Measurements from ENCODE around the gene CCDC106.
A peak's percentile ranks its signal among the peaks of the same experiment; 100 is the strongest.

CCDC106 gene

DNA sequence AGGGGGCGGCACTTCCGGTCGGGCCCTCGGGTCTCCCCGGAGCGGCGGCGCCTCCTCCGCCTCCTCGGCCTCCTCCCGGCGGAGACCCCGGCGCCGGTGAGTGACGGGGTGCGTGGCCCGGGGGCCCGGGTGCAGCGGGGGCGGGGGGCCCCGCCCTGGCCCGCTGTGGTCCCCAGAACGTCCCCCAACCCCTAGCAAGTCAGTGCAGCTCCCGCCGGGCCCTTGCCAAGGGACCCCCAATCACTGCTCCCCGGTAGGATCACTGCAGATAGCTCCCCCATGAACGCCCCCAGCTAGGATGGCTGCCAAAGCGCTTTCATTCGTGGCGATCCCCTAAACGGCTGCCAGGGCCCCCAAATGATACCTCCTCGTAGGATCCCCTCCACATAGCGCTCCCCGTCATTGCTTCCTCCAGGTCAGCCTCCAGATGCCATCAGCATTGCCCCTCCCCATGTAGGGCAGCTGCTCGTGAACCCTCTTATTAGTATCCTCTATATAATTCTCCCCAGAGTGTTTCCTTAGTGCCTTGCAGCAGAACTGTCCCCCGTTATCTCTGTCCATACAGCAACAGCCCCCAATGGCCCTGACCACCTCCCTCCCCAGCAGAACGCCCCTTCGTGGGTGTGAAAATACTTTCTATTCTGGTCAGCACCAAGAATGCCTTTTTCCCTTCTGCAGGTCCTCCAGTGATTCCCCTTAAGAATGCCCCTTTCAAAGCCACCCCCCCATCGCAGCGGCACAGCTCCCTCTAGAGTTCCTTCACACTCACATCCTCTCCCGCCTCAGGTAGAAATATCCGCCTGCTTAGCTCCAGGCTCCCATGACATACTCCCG, 42.2 kb upstream of the CCDC106 start, which contains the start of gene ZNF865:
Gene ZNF865, plus strand, starts transcription at position 11 of the 834 bp plus-strand sequence. CDS start 7,972 bp downstream, outside the sequence.
- Mint-ChIP-seq H3K27me3 (no peaks in the 10 kb centered on the region), H3K27ac (peak within 1 kb of the TSS; percentile 80 to 87), H3K4me3 (peak within 1 kb of the TSS; percentile 85 to 86), H3K9me3 (no peaks in the 10 kb centered on the region), H3K4me1 (ENCODE audit: low read depth in 2 of 2) (peaks cover 51% of the 10 kb centered on the region in 2 donors), H3K36me3 (ENCODE audit: insufficient read depth) (peaks cover 44% of the 10 kb centered on the region)
- DNase-seq = peak; percentile 57 to 65 (median 64)
- peak; percentile 45 for ATAC-seq (replicated peaks)

DNA sequence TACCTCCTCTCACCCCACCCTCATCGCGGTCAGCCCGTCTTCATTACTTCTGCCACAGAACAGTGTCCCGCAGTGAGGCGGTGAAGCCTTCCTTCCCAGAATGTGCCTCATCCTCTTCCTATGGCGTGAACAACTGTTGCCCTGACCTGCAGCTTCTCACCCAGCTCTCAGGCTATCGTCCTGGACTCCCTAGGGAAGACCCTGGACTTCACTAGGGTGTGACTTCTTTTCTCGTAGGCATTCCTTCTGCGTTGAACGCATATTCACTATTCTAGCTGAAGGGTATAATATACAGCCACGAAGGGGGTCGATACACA, 41.6 kb upstream of the CCDC106 start:
- H3K27ac Mint-ChIP-seq = peak overlapping the region; percentile 80 to 87
- ATAC-seq (replicated peaks) = no peak
- H3K4me1 Mint-ChIP-seq (ENCODE audit: low read depth in 2 of 2) = peaks cover 47% of the 10 kb centered on the region in 2 donors
- H3K27me3 Mint-ChIP-seq = no peaks in the 10 kb centered on the region
- H3K9me3 Mint-ChIP-seq = no peaks in the 10 kb centered on the region
- H3K4me3 Mint-ChIP-seq = peak overlapping the region; percentile 85 to 86
- peaks cover 40% of the 10 kb centered on the region for H3K36me3 Mint-ChIP-seq (ENCODE audit: insufficient read depth)
- DNase-seq = no peak

DNA sequence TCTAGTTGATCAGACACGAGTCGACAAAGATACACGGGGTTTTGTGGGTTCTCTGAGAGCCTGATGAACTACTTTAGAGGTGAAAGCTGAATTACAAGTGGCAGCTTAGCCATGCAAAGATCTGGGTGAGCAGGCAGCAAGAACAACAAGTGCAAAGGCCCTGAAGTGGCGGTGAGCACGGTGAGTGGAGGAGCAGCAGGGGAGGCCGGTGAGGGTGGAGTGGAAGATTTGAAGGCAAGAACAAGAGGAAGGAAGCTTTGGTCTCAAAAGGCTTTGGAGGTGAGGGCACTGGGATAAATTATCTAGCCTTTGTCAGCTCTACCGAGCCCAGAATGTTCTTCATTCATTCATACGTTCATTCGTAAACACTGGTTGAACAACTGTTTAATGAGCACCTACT, 41.2 kb upstream of the CCDC106 start:
- peak overlapping the region; percentile 85 to 86 for H3K4me3 Mint-ChIP-seq
- peak overlapping the region; percentile 80 to 87 for H3K27ac Mint-ChIP-seq
- H3K27me3 Mint-ChIP-seq = no peaks in the 10 kb centered on the region
- peaks cover 40% of the 10 kb centered on the region for H3K36me3 Mint-ChIP-seq (ENCODE audit: insufficient read depth)
- DNase-seq (no peak), ATAC-seq (replicated peaks) (no peak)
- H3K4me1 Mint-ChIP-seq (ENCODE audit: low read depth in 2 of 2) = peaks cover 46 to 47% of the 10 kb centered on the region in 2 donors
- no peaks in the 10 kb centered on the region for H3K9me3 Mint-ChIP-seq

DNA sequence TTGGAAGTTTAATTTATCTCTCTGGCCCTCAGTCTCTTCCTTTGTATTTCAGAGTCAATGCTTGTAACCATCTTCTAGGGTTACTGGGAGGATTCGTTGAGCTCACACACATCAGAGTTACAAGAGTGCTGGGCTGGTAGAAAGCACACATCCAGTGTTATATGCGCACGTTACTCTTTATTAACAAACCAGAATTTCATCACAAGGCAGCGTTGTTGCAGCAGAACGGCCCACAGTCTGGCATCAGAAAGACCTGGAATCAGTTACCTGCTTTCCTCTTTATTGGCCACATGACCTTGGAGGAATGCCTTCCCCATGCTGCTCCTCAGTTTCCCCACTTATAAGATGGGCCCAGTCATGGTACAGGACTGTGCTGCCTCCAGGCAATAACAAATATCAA, 38.7 kb upstream of the CCDC106 start:
- H3K4me1 Mint-ChIP-seq (ENCODE audit: low read depth in 2 of 2) = peaks cover 53 to 57% of the 10 kb centered on the region in 2 donors
- DNase-seq (no peak), ATAC-seq (replicated peaks) (no peak)
- H3K27ac Mint-ChIP-seq = no peak overlapping the region
- H3K9me3 Mint-ChIP-seq = no peaks in the 10 kb centered on the region
- H3K36me3 Mint-ChIP-seq (ENCODE audit: insufficient read depth) = peaks cover 39% of the 10 kb centered on the region
- no peaks in the 10 kb centered on the region for H3K27me3 Mint-ChIP-seq
- H3K4me3 Mint-ChIP-seq = no peak overlapping the region

DNA sequence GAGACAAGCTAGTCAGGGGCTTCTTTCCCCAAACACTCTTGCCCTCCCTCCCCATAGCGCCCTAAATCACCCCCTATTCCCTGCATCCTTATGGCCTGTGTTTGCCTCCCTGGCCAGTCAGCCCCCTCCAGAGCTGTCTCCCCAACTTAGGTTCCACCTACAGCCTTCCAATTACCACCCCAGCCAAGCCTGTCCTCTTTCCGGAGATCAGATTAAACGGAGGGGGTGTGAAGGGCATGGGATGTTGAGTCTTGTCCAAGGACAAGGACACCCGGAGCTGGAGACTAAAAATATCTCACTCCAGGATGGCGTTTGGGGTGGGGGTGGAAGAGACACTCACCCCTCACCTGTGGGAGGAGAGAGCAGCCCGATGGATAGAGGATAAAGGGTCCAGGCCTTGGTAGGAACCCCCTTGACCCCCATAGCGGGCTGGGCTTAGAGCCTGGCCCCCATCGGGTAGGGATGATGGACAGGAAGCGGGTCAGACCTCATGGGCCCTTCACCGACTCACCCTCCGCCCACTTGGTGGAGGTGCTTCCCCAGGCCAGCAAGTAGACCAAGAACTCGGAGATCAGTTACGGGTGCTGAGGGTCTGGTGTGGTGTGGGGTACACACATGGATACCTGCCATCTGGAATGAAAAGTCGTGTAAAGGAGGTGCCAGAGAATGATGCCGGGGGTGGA, 36.6 kb upstream of the CCDC106 start:
- Mint-ChIP-seq H3K9me3 (no peaks in the 10 kb centered on the region), H3K4me3 (no peak overlapping the region), H3K4me1 (ENCODE audit: low read depth in 2 of 2) (peaks cover 41% of the 10 kb centered on the region in 2 donors), H3K27ac (peak overlapping the region in 1 of 2 donors; percentile 20), H3K27me3 (no peaks in the 10 kb centered on the region), H3K36me3 (ENCODE audit: insufficient read depth) (peaks cover 21% of the 10 kb centered on the region)
- ATAC-seq (replicated peaks) (no peak), DNase-seq (no peak)

DNA sequence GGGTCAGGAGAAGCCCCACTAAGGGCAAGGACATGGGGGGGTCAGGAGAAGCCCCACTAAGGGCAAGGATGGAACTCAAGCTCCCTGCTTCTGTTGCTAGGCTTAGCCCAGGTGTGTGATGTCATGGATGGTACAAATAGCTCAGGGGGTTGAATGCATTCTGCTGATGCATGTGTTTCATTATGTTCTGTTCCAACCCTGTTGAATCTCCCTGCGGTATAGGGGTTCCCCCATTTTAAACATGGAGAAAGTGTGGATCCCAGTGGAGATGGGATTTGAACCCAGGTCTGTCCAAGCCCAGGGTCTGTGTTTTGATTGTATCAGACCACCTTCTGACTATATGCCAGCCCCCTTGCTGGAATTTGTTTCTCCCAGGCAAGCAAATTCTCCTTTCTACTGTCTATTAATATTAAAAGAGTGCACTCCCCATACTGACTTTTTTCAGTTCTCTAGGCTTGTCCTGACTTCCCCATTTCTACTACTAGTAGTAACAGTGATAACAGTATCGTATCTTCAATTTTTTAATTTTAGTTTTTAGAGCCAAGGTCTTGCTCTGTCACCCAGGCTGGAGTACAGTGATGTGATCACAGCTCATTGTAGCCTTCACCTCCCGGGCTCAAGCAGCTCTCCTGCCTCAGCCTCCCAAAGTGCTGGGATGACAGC, 35.9 kb upstream of the CCDC106 start:
- no peak for ATAC-seq (replicated peaks)
- Mint-ChIP-seq H3K36me3 (ENCODE audit: insufficient read depth) (peaks cover 22% of the 10 kb centered on the region), H3K4me3 (no peak overlapping the region), H3K9me3 (no peaks in the 10 kb centered on the region), H3K27me3 (no peaks in the 10 kb centered on the region), H3K27ac (peak overlapping the region; percentile 46 to 73), H3K4me1 (ENCODE audit: low read depth in 2 of 2) (peaks cover 34% of the 10 kb centered on the region in 2 donors)
- no peak for DNase-seq

DNA sequence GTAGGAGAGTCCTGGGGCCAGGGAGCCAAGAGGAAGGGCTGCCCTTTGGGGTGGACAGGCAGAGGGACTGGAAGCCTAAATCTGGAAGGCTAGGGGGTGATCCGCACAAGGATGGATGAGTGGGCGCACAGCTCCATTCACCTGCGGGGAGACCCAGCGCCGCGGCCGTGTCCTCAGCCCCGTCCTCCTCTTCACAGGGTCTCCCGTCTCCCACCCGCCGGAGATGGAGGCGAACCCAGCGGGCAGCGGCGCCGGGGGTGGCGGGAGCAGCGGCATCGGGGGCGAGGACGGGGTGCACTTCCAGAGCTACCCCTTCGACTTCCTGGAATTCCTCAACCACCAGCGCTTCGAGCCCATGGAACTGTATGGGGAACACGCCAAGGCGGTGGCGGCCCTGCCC, 34.6 kb upstream of the CCDC106 start:
- Mint-ChIP-seq H3K4me3 (no peak overlapping the region), H3K27me3 (no peaks in the 10 kb centered on the region), H3K36me3 (ENCODE audit: insufficient read depth) (peaks cover 28% of the 10 kb centered on the region), H3K27ac (no peak overlapping the region), H3K9me3 (no peaks in the 10 kb centered on the region), H3K4me1 (ENCODE audit: low read depth in 2 of 2) (peaks cover 24 to 28% of the 10 kb centered on the region in 2 donors)
- no peak for DNase-seq
- ATAC-seq (replicated peaks) = no peak

DNA sequence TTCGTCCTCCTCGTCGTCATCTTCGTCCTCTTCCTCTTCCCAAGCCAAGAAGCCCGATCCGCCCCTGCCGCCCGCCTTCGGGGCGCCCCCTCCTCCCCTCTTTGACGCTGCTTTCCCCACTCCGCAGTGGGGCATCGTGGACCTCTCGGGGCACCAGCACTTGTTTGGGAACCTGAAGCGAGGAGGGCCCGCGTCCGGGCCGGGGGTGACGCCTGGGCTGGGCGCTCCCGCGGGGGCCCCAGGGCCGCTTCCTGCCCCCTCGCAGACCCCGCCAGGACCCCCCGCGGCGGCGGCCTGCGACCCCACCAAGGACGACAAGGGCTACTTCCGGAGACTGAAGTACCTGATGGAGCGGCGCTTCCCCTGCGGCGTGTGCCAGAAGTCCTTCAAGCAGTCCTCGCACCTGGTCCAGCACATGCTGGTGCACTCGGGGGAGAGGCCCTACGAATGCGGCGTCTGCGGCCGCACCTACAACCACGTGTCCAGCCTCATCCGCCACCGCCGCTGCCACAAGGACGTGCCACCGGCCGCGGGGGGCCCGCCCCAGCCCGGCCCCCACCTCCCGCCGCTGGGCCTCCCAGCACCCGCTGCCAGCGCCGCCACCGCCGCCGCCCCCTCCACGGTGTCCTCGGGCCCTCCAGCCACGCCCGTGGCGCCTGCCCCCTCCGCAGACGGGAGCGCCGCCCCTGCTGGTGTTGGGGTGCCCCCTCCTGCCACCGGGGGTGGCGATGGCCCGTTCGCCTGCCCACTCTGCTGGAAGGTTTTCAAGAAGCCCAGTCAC, 33.9 kb upstream of the CCDC106 start:
- Mint-ChIP-seq H3K9me3 (no peaks in the 10 kb centered on the region), H3K4me1 (ENCODE audit: low read depth in 2 of 2) (peaks cover 20 to 27% of the 10 kb centered on the region in 2 donors), H3K27ac (no peak overlapping the region), H3K36me3 (ENCODE audit: insufficient read depth) (peaks cover 28% of the 10 kb centered on the region), H3K4me3 (no peak overlapping the region), H3K27me3 (no peaks in the 10 kb centered on the region)
- ATAC-seq (replicated peaks) = no peak
- DNase-seq = no peak

DNA sequence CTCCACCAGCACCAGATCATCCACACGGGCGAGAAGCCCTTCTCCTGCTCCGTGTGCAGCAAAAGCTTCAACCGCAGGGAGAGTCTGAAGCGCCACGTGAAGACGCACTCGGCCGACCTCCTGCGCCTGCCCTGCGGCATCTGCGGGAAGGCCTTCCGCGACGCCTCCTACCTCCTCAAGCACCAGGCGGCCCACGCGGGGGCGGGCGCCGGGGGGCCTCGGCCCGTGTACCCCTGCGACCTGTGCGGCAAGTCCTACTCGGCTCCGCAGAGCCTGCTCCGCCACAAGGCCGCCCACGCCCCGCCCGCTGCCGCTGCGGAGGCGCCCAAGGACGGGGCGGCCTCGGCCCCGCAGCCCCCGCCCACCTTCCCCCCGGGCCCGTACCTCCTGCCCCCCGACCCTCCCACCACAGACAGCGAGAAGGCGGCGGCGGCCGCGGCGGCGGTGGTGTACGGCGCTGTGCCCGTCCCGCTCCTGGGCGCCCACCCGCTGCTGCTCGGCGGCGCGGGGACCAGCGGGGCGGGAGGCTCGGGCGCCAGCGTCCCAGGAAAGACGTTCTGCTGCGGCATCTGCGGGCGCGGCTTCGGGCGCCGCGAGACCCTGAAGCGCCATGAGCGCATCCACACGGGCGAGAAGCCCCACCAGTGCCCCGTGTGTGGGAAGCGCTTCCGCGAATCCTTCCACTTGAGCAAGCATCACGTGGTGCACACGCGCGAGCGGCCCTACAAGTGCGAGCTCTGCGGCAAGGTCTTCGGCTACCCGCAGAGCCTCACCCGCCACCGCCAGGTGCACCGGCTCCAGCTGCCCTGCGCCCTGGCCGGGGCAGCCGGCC, 33.1 kb upstream of the CCDC106 start:
- no peak overlapping the region for H3K4me3 Mint-ChIP-seq
- no peaks in the 10 kb centered on the region for H3K9me3 Mint-ChIP-seq
- DNase-seq (no peak), ATAC-seq (replicated peaks) (no peak)
- H3K27ac Mint-ChIP-seq = no peak overlapping the region
- peaks cover 26% of the 10 kb centered on the region for H3K36me3 Mint-ChIP-seq (ENCODE audit: insufficient read depth)
- H3K27me3 Mint-ChIP-seq = no peaks in the 10 kb centered on the region
- peaks cover 12 to 22% of the 10 kb centered on the region in 2 donors for H3K4me1 Mint-ChIP-seq (ENCODE audit: low read depth in 2 of 2)

DNA sequence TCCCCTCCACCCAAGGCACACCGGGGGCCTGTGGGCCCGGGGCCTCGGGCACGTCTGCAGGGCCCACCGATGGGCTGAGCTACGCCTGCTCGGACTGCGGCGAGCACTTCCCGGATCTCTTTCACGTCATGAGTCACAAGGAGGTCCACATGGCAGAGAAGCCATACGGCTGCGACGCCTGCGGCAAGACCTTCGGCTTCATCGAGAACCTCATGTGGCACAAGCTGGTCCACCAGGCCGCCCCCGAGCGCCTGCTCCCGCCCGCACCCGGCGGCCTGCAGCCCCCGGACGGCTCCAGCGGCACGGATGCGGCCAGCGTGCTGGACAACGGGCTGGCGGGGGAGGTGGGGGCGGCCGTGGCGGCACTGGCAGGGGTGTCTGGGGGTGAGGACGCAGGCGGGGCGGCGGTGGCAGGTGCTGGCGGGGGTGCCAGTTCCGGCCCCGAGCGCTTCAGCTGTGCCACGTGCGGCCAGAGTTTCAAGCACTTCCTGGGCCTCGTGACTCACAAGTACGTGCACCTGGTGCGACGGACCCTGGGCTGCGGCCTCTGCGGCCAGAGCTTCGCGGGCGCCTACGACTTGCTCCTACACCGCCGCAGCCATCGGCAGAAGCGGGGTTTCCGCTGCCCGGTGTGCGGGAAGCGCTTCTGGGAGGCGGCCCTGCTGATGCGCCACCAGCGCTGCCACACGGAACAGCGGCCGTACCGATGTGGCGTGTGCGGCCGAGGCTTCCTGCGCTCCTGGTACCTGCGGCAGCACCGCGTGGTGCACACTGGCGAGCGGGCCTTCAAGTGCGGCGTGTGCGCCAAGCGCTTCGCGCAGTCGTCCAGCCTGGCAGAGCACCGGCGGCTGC, 32.2 kb upstream of the CCDC106 start:
- Mint-ChIP-seq H3K9me3 (no peaks in the 10 kb centered on the region), H3K4me3 (no peak overlapping the region), H3K4me1 (ENCODE audit: low read depth in 2 of 2) (peaks cover 13 to 20% of the 10 kb centered on the region in 2 donors), H3K36me3 (ENCODE audit: insufficient read depth) (peaks cover 18% of the 10 kb centered on the region), H3K27me3 (no peaks in the 10 kb centered on the region), H3K27ac (no peak overlapping the region)
- no peak for DNase-seq
- ATAC-seq (replicated peaks) = no peak

DNA sequence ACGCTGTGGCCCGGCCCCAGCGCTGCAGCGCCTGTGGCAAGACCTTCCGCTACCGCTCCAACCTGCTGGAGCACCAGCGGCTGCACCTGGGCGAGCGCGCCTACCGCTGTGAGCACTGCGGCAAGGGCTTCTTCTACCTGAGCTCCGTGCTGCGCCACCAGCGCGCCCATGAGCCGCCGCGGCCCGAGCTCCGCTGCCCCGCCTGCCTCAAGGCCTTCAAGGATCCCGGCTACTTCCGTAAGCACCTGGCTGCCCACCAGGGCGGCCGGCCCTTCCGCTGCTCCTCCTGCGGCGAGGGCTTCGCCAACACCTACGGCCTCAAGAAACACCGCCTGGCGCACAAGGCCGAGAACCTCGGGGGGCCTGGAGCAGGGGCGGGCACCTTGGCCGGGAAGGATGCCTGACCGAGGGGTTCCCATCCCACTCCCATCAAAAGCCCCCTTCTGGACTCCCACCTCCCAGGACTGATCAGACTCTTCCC, 31.6 kb upstream of the CCDC106 start:
- DNase-seq (no peak), ATAC-seq (replicated peaks) (no peak)
- no peaks in the 10 kb centered on the region for H3K27me3 Mint-ChIP-seq
- H3K9me3 Mint-ChIP-seq = no peaks in the 10 kb centered on the region
- H3K4me3 Mint-ChIP-seq = no peak overlapping the region
- H3K4me1 Mint-ChIP-seq (ENCODE audit: low read depth in 2 of 2) = peaks cover 13 to 20% of the 10 kb centered on the region in 2 donors
- no peak overlapping the region for H3K27ac Mint-ChIP-seq
- peaks cover 17% of the 10 kb centered on the region for H3K36me3 Mint-ChIP-seq (ENCODE audit: insufficient read depth)

DNA sequence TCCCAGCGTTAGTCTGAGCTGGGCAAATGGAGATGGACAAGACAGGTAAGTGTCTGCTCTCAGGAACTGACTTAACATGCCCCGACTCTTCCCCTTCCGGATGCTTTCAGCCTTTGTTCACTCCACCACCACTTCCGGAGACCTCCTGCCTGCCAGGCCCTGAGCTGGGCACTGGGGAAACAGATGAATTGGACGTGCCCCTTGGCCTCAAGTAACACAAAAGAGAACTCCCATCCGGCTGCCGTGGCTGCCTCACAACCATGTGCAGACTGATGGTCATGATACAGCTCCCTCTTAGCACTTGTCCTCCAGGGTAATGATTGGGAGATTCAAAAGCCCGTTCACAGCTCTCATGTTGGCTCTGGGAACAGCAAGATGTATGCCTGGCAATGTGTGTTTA, 30.6 kb upstream of the CCDC106 start:
- Mint-ChIP-seq H3K4me3 (no peak overlapping the region), H3K9me3 (no peaks in the 10 kb centered on the region), H3K27ac (no peak overlapping the region), H3K4me1 (ENCODE audit: low read depth in 2 of 2) (peaks cover 10 to 15% of the 10 kb centered on the region in 2 donors), H3K27me3 (no peaks in the 10 kb centered on the region), H3K36me3 (ENCODE audit: insufficient read depth) (peaks cover 17% of the 10 kb centered on the region)
- DNase-seq (no peak), ATAC-seq (replicated peaks) (no peak)

All from effector memory CD8-positive, alpha-beta T cell (primary cell).